Sciatic nerve (tissue), 2 donors: Measurements from ENCODE around the gene ELF2. TPM values are rescaled to one million over a fixed set of nuclear protein-coding genes. Genes with fewer than 3 reads are reported as not detected.
"Not testable (repeated sequence)": the region's sequence is repeated elsewhere in the genome, so short reads cannot be mapped to it uniquely, and the experiment has no call there.

ENCODE experiments used
- ATAC-seq: fragments of 200-7000 bp; cut with Tn5 transposase; one replicate; pipeline ENCODE4 v1.9.1; 2020; ENCODE audit warnings: mild to moderate bottlenecking, moderate library complexity
- DNase-seq: peaks from one replicate; pipeline ENCODE4 v3.0.0-alpha.2; 2020; ENCODE audit warnings: low spot score
- intact Hi-C: fragments of 100-400 bp; cut with DNase I; formaldehyde crosslinking; loops from one replicate; pipeline ENCODE4 v1.14.2; 2022
- total RNA-seq: library from RNA; stranded (reverse); fragmentation: NEBNext Ultra II Directional; extraction: Animal tissue kit (Norgen Biotek cat#: 25700); gene quantifications from one replicate; pipeline ENCODE4 v1.2.1, GENCODE V29; 2021
- donor health status: DM: no; HTN: no; CAD: no.
- donor health status: DM: no; HTN: no; CAD: no.

ELF2 gene
- total RNA-seq, 1 donor from 2014 or later = 81.0 TPM

DNA sequence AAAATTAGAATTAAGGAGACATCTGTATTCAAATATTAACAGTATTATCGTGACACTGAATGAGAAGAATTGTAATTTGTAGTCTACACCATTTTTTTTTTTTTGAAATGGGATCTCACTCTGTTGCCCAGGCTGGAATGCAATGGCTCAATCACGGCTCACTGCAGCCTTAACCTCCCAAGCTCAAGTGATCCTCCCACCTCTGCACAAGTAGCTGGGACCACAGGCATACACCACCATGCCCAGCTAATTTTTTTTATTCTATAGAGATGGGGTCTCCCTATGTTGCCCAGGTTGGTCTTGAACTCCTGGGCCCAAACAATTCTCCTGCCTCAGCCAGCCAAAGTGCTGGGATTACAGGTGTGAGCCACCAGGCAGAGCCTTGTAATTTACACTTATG is 24.8 kb downstream of the ELF2 start:
- DNase-seq (no peak), ATAC-seq (no peak)
- intact Hi-C loops = no loop called here

GRCh38 chr4:139146926-139147629 is 29.9 kb downstream of the ELF2 start:
- ATAC-seq (no peak), DNase-seq (no peak)
- intact Hi-C loops = no loop called here

DNA sequence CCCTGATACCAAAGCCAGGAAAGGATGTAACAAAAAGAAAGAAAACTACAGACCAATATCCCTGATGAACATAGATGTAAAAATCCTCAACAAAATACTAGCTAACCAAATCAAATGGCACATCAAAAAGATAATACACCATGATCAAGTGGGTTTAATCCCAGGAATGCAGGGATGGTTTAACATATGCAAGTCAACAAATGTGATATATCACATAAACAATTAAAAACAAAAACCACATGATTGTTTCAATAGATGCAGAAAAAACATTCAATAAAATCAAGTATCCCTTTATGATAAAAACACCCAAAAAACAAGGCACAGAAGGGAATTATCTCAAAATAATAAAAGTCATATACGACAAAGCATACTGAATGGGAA is 31.5 kb downstream of the ELF2 start:
- DNase-seq (no peak), ATAC-seq (no peak)
- intact Hi-C loops = no loop called here

GRCh38 chr4:139144911-139145551 is 32.0 kb downstream of the ELF2 start:
- ATAC-seq (no peak), DNase-seq (no peak)
- intact Hi-C loops = no loop called here

DNA sequence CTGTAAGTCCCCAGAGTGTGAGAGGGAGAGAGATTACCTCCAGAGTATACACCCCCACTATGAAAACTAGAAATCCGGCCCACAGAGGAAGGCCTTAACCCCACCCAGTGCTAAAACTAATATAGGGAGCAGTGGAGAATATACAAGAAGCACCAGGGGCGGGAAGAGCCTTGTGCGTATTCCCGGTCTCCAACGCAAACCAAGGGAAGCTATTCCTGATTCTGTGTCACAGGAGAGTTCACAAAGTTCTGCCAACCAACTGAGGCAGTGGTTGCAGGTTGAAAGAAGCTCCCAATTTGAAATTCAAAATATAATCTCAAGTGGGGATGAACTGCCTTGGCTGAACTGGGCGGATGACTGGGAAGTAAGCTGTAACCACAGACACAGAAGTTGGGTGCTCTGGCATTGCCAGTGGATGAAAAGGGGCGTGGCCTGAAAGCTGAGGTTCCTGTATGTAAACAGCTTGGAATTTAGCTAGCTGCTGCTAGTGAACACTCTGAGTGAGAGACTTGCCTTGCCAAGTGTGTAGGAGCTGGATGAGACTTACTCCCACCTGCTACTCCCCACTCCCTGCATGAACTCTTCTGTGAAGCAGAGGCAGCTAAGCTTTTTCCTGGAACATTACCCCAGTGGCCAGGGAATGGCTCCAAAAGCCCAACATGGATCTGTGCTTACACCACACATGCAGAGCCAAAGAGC is 32.7 kb downstream of the ELF2 start:
- intact Hi-C loops = no loop called here
- DNase-seq (peak; percentile 64), ATAC-seq (no peak)

DNA sequence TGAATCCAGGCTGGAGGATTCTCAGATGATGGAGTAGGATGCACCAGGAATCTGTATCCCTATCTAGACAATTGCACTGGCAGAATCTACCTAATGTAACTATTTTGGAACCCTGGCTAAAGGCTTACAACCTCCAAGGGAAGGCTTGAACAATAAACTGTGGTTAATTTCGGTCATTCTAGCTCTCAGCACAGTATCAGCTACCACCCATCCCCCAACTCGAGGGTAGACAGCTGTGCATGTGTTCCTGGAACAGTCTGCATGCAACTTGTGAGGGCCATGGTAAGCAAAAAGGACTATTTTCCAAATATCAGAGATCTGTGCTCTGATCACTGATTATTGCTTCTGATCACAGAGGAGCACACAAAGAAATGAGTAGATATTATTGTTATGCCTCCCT is 34.0 kb downstream of the ELF2 start:
- ATAC-seq = no peak
- intact Hi-C loops = no loop called here
- DNase-seq = no peak

GRCh38 chr4:139142087-139142486 is 34.9 kb downstream of the ELF2 start:
- intact Hi-C loops = no loop called here
- no peak for ATAC-seq
- no peak for DNase-seq

DNA sequence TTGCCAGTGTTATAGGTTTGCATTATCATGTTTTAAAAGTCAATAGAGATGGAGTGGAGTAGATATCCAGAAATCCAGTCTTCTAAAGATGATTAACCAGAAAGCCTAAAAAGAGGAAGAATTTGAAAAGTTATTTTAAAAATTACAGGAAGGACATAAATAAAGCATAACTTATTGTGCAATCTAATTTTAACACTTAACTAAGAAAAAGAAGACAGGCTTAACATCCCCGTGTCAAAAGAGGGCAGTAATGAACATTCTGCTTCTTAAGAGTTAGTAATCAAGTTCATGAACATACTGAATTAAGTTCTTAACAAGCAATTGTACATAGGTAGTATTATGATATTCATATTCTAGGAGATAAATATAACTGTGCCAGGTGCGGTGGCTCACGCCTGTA is 39.3 kb downstream of the ELF2 start:
- intact Hi-C loops = no loop called here
- ATAC-seq (no peak), DNase-seq (no peak)

DNA sequence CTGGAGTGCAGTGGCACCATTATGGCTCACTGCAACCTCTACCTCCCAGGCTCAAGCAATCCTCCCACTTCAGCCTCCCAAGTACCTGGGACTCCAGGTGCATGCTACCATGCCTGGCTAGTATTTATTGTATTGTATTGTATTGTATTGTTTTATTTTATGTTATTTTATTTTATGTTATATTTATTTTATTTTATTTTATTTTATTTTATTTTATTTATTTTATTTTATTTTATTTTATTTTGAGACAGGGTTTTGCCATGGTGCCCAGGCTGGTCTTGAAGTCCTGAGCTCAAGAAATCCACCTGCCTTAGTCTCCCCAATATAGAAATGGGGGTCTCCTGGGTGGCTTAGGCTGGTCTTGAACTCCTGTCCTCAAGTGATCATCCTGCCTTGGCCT is 42.6 kb downstream of the ELF2 start:
- ATAC-seq = no peak
- intact Hi-C loops = no loop called here
- no peak for DNase-seq

DNA sequence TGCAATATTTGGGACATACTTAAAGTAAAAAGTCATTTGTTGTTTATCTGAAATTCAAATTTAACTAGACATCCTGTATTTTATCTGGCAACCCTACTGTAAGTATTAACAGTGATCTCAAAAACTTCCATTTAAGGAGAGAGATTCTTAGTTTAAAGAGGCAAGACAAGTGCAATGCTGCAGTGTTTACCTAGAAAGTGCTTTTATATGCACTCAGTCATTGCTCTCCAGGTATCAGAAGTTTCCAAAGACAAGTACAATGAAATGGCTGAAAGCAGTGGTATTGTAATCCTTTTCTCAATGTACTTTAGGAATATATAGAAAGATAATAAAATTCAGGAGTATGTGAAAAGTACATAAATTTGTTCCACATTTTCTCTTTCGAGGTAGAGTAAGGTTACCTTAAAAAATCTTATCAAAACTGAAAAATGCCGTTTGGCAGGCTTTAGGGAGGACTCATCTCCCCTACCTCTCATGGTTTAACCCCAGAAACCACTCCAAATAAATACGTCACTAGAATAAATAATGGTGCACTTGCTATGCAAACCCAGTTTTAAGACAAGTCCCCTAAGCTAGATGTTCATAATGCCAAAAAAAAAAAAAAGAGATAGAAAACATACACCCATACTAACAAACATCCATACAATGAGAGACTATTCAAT is 45.7 kb downstream of the ELF2 start:
- ATAC-seq (no peak), DNase-seq (no peak)
- intact Hi-C loops = no loop called here

GRCh38 chr4:139129206-139129605 is 47.8 kb downstream of the ELF2 start:
- no peak for ATAC-seq
- intact Hi-C loops = no loop called here
- DNase-seq = no peak

DNA sequence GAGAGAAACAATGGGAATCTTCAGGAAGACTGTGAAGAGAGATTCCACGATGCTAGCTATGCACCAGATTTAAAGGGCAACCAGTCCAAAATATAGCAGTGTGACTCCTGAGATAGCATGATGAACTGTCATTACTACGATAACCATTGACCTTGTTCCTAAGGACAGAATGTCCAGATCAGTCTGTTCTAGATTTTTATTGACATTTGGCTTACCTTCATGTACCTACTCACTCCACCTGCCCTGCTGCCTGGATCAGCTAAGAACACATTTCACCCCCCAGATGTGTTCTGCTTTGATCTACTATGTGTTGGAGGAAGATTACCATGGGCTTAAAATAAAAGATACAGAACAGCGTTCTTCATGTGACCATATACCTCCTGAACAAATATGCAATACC is 50.1 kb downstream of the ELF2 start:
- ATAC-seq (no peak), DNase-seq (no peak)
- intact Hi-C loops = no loop called here

DNA sequence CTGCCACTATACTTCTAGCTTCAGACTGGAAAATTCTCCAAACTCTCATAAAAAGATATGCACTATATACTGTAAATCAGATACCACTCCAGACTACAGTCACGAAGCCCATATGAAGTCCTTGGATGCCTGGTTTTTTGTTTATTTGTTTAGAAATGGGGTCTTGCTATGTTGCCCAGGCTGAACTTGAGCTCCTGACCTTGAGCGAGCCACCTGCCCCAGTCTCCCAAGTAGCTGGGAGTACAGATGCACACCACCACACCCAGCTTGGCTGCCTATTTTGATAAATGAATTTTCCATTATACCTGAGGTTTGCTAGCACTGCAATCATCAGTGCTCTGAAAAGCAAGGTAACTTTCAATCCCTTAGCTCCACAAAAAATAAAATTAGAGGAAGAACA is 53.1 kb downstream of the ELF2 start:
- no peak for DNase-seq
- no peak for ATAC-seq
- intact Hi-C loops = no loop called here

- ATAC-seq (no peak), DNase-seq (no peak)
- intact Hi-C loops = no loop called here
Observed at GRCh38 chr4:139118365-139118764, 58.7 kb downstream of the ELF2 start.

DNA sequence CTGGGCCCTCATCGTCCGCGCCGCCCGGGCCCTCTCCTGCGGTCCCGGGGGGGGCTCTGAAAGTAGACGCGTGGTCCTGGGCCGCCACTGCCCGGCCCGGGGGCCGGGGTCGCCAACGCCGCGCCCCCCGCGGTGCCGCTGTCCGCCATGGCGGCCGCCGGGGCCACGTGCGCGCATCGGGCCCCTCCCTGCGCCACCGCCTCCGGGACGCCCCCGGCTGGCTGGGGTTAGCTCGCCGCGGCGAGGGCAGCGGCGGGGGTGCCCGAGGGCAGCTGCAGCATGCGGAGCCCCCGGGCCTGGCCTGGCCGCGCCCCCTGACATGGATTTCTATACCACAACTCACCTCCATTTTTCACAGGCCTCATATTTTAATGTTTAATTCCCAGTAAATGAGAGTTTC is 61.8 kb downstream of the ELF2 start:
- ATAC-seq = no peak
- DNase-seq = no peak
- intact Hi-C loops = no loop called here

- DNase-seq, intact Hi-C loops, ATAC-seq: not testable (repeated sequence)
Observed at GRCh38 chr4:139114795-139115194, 62.2 kb downstream of the ELF2 start.

GRCh38 chr4:139112650-139113049 is 64.4 kb downstream of the ELF2 start:
- DNase-seq (no peak), ATAC-seq (no peak)
- intact Hi-C loops = no loop called here

DNA sequence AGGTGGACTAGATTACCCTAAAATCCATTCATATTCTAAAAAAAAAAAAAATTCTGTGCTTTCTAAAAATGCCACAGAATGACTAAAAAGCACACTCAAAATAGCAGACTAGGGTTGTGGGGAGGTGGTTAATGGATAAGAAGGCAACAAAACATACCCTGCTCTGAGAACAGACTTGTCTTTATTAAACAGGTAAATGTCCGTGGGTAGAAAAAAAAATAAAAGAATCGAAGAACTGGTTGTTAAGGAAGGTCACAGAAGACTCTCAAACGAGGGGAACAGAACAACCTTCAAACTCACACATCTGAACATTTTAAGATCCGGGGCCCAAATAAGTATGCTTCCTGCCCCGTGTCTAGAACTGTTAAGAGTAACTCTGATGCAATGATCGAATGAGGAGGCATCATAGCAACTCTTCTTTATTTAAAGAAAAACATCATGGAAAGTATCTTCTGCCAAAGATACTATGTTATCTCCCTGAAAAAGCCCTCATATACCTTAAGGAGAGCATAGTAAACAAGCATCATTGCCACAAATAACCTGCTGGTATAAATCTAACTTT is 68.4 kb downstream of the ELF2 start:
- no peak for DNase-seq
- intact Hi-C loops = no loop called here
- ATAC-seq = no peak

DNA sequence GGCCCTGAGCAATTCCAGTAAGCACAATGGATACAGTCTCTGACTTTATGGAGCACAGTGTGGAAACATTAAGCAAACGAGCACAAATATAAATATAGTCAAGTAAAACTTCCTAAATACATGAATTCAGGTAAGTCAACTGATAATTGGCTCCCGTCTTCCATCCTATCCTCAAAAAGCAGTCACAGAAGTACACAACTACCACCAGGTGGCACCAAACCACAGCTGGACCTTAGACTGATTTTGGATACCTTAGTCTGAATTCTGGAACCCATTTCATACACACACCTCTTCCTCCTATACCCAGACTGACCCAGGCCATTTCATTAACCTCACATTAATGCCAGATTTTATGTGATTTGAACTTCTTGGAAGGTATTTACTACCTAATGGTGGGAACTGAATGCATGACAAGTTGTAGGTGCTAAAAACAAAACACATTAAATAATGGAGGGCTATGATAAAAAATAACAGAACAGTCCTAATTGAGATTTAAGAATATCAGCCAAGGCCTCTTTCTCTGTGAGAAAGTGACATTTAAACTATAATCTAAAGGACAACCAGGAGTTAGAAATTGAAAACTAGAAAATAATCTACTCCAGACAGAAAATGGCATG is 77.5 kb downstream of the ELF2 start:
- ATAC-seq (peak; percentile 78), DNase-seq (peak; percentile 75)
- intact Hi-C loops = no loop called here
